GM12892 (cell line): ENCODE results near the gene TSEN2. TPM values are rescaled to one million over a fixed set of nuclear protein-coding genes. Genes with fewer than 3 reads are reported as not detected.

ENCODE experiments used
- DNase-seq: peaks from one replicate; pipeline ENCODE4 v3.0.0; 2011; ENCODE audit not compliant: insufficient read length
- FAIRE-seq: peaks from 2 replicates; lab custom pipeline; 2011; peaks lifted over from hg19 to GRCh38; lab: Jason Lieb, UNC
- POLR2A ChIP-seq: IDR thresholded peaks from 2 replicates; pipeline ENCODE4 v1.6.1; 2011; ENCODE audit warnings: low read depth, low read length, control low read depth
- POLR2AphosphoS5 ChIP-seq: IDR thresholded peaks from 2 replicates; pipeline ENCODE4 v1.6.1; 2011; ENCODE audit warnings: low read depth, low read length, control low read depth
- TAF1 ChIP-seq: IDR thresholded peaks from 2 replicates; pipeline ENCODE4 v1.6.1; 2011; ENCODE audit warnings: low read depth, mild to moderate bottlenecking, control low read depth, low read length, borderline replicate concordance
- polyA plus RNA-seq: library from polyadenylated mRNA; unstranded; fragments of >200 nt; gene quantifications from one replicate; pipeline ENCODE4 v1.2.1, GENCODE V29; 2012; ENCODE audit warnings: missing spikeins, inconsistent platforms; ENCODE audit not compliant: missing spikeins

TSEN2 gene
- 14.1 TPM for polyA plus RNA-seq

DNA sequence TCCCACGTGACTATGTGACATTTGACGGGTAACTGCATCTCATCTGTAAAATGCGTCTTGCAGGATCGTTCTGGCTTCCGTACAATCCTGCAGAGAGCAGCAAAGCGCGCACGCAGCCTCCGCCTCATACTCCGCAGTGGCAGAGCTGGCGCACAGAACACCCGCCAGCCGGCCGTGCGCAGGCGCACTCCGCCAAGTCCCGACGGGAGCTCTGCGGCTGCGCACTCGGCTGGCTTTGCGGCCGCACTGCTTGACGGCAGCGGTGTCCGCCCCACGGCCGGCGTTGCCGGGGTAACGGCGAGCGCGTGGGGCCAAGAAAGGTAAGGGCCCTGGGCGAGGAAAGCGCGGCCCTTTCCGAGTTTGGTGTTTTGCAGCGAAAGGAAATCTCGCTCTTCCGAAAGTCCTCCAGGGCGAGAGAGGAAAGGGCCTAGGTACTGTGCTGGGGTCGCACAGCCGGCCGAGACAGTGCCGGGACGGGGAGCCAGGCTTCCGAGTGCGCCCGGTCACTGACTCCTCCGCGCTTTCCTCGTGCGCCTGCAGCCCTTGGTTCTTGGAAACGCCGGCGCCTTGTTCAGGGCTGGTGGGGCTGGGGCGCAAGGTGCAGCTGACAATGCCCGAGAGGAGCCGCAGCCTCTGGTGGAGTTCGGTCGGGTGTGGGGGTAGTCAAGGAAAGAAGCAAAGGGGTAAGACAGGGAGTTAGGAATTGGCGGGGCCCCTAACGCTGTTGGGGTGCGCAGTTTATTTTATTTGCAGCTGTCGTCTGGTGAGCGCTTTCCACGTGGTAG lies at the start of gene TSEN2:
TSEN2 (plus strand) TSS at position 283 of the 785 bp plus-strand sequence. CDS start 5,321 bp downstream, outside the sequence.
- FAIRE-seq: peak; percentile 99
- DNase-seq: peak; percentile 94
- TF ChIP-seq POLR2AphosphoS5: peak; percentile 86
- TF ChIP-seq POLR2A: peak; percentile 85
- 0 out of 2 replicates have a peak, but pooled peaks have one; percentile 51 for TF ChIP-seq TAF1

GRCh38 chr3:12436514-12437220 lies 47.6 kb upstream of the TSEN2 start:
- FAIRE-seq (no peak), DNase-seq (no peak)
- TF ChIP-seq POLR2AphosphoS5 (no peak), TAF1 (no peak), POLR2A (no peak)

GRCh38 chr3:12437221-12437605 lies 47.1 kb upstream of the TSEN2 start:
- FAIRE-seq (no peak), DNase-seq (no peak)
- TF ChIP-seq POLR2A: no peak
- TF ChIP-seq TAF1: no peak
- TF ChIP-seq POLR2AphosphoS5: no peak

- no peak for TF ChIP-seq TAF1
- TF ChIP-seq POLR2A: no peak
- no peak for TF ChIP-seq POLR2AphosphoS5
- DNase-seq (no peak), FAIRE-seq (no peak)
These were observed 46.4 kb upstream of the TSEN2 start for GRCh38 chr3:12437861-12438260.

DNA sequence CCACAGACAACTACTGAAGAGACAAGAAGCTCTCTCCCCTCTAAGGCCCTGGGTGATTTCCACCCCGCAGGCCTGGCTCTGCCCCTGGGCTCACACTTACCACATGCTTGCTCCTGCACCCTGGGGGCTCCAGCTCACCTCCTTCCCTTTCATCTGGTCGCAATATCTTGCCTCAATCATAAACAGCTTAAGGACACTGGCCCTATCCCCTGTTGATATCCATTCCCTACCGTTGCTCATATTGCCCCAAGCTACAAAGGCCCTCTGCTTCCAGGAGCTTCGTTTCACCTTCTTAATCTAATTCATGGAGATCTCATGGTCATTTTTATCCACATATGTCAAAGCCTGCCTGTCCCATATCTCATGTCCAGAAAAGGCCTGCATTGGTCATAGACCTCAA lies 46.0 kb upstream of the TSEN2 start:
- TF ChIP-seq POLR2AphosphoS5: no peak
- no peak for TF ChIP-seq TAF1
- no peak for TF ChIP-seq POLR2A
- FAIRE-seq (no peak), DNase-seq (no peak)

GRCh38 chr3:12439161-12439940 lies 44.9 kb upstream of the TSEN2 start:
- TF ChIP-seq POLR2AphosphoS5 (no peak), POLR2A (no peak)
- FAIRE-seq: no peak

DNA sequence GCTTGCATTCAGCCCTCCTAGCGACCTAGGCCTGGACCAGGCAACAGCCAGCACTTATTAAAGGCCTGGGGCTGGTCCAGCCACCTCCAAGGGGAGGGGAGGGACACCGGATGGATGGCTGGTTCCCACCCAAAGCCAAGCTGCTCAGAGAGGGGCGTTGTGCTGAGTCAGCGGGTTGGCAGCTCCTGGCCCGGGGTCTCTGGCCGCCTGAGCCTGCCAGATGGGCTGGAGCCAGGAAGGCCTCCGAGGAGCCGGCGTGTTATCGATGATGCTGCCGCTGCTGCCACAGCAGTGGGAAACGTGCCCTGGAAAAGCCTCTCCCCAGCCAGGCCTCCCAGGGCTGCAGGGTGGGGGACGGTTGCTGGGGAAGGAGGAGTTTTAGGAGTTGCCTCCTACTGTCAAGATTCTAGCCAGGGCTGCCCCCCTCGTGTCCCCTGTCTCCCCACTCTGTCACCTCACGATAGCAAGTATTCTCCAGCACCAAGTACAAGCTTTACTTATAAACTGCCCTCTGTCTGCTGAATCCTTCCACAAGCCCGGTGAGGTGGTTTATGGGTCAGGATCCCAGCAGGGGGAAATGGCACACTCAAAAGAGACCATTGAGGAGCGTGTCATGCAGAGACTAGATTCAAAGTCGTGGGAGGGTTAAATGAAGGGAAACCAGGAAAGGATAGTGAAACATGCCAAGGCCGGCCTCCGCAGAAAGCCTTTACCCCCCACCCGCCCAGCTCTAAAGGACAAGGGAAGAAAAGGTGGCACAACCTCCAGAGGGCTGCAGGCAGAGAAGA lies 43.2 kb upstream of the TSEN2 start:
- DNase-seq: no peak
- no peak for FAIRE-seq

More at GRCh38 chr3:12439161-12439940, 44.9 kb upstream of the TSEN2 start:
- no peak for DNase-seq

GRCh38 chr3:12442654-12443501 lies 41.4 kb upstream of the TSEN2 start:
- no peak for FAIRE-seq
- TF ChIP-seq POLR2AphosphoS5 (no peak), POLR2A (no peak), TAF1 (no peak)
- no peak for DNase-seq

More for the DNA sequence above, 43.2 kb upstream of the TSEN2 start:
- TF ChIP-seq POLR2AphosphoS5: no peak
- no peak for TF ChIP-seq POLR2A
- TF ChIP-seq TAF1: no peak

DNA sequence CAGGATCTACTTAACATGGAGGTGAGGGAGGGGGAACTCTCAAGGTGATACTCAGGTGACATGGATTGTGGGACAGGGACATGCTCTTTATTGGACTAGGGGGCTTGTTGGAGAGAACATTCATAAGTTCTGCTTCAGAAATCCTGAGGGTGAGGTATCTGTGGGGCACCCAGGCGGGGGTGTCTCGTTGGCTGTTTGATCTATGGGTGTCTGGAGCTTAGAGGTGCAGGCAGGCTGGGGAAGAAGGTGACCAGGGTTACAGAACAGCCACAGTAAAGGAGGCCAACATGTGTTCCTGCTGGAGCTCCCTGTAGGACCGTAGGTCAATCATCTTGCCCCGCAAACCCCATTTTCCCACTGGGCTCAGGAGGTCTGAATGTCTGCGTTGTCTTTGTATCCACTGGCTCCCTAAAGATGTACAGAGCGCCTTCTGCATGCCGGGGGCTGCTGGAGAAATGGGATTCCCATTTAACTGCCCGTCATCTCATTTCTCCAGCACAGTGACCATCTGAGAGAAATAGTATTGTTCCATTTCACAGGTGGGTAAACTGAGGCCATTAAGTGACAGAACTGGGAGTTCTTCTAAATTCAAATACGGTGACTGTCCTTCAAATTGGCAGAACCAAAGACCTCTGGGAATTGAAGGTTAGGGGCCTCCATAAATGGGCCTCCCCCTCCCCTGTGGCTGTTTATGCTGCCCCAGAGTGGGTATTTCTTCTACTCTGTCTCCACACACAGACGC lies 40.3 kb upstream of the TSEN2 start:
- DNase-seq (no peak), FAIRE-seq (no peak)
- TF ChIP-seq POLR2AphosphoS5 (no peak), TAF1 (no peak), POLR2A (no peak)
